ENCODE results near the gene PCYT1B.

- TF ChIP-seq CTCF (conservative IDR thresholded peaks at IDR 0.05; ENCODE audit: low read depth in 2 of 2) (no peak), EZH2 (IDR thresholded peaks at IDR 0.05; ENCODE audit: low read depth, unreplicated experiment) (no peak)
Measured at GRCh38 chrX:24610516-24610915, 36.6 kb downstream of the PCYT1B start.

All from GM23338 (cell line).